Memory B cell (primary cell): Measurements from ENCODE around the gene HSD17B4.
A peak's percentile ranks its signal among the peaks of the same experiment; 100 is the strongest.
"Not testable (repeated sequence)": the region's sequence is repeated elsewhere in the genome, so short reads cannot be mapped to it uniquely, and the experiment has no call there.

ENCODE experiments used
- ATAC-seq: fragments of 150-1000 bp; cut with Tn5 transposase; 2 replicates; pipeline ENCODE4 v1.10.0; 2021; ENCODE audit warnings: low read depth, mild to moderate bottlenecking, moderate library complexity
- DNase-seq, 2 donors: peaks; one replicate each; pipeline ENCODE4 v3.0.0; 2022; ENCODE audit warnings: low spot score in 2 of 2
- H3K27ac Mint-ChIP-seq: one replicate; pipeline ENCODE4 v1.8.0; 2022; ENCODE audit warnings: mild to moderate bottlenecking, moderate library complexity, mixed read lengths
- H3K27me3 Mint-ChIP-seq: one replicate; pipeline ENCODE4 v1.8.0; 2022; ENCODE audit warnings: mixed read lengths
- H3K36me3 Mint-ChIP-seq: one replicate; pipeline ENCODE4 v1.8.0; 2022; ENCODE audit warnings: mild to moderate bottlenecking, mixed read lengths
- H3K4me1 Mint-ChIP-seq: one replicate; pipeline ENCODE4 v1.8.0; 2022; ENCODE audit warnings: mixed read lengths
- H3K4me3 Mint-ChIP-seq: one replicate; pipeline ENCODE4 v1.8.0; 2022; ENCODE audit warnings: mild to moderate bottlenecking, moderate library complexity, mixed read lengths
- H3K9me3 Mint-ChIP-seq: one replicate; pipeline ENCODE4 v1.8.0; 2022; ENCODE audit warnings: mixed read lengths

Gene HSD17B4

GRCh38 chr5:119452373-119453039 is at the start of gene HSD17B4:
Gene HSD17B4 (plus strand): TSS chr5:119452497. CDS start chr5:119452576, 79 bp downstream.
- no peaks in the 10 kb centered on the region for H3K27me3 Mint-ChIP-seq
- peaks cover 12% of the 10 kb centered on the region for H3K4me1 Mint-ChIP-seq
- H3K9me3 Mint-ChIP-seq, result no peaks in the 10 kb centered on the region
- peaks cover 5% of the 10 kb centered on the region for H3K36me3 Mint-ChIP-seq
- H3K27ac Mint-ChIP-seq, result peak within 1 kb of the TSS; percentile 79
- ATAC-seq (peak; percentile 92), DNase-seq (peak; percentile 73 to 81)
- peak within 1 kb of the TSS; percentile 92 for H3K4me3 Mint-ChIP-seq

- Mint-ChIP-seq H3K9me3 (no peaks in the 10 kb centered on the region), H3K4me1 (peaks cover 37% of the 10 kb centered on the region), H3K27ac (peak overlapping the region; percentile 62), H3K27me3 (no peaks in the 10 kb centered on the region), H3K36me3 (no peaks in the 10 kb centered on the region), H3K4me3 (no peak overlapping the region)
- ATAC-seq, result no peak
- no peak for DNase-seq
These were observed 49.7 kb upstream of the HSD17B4 start for GRCh38 chr5:119402555-119402954.

- Mint-ChIP-seq H3K9me3 (no peaks in the 10 kb centered on the region), H3K27me3 (no peaks in the 10 kb centered on the region), H3K36me3 (no peaks in the 10 kb centered on the region), H3K4me1 (peaks cover 35% of the 10 kb centered on the region), H3K27ac (peak overlapping the region; percentile 80), H3K4me3 (peak overlapping the region; percentile 4)
- DNase-seq, result no peak
- ATAC-seq, result peak; percentile 71
These were observed 48.3 kb upstream of the HSD17B4 start for GRCh38 chr5:119404033-119404432.

GRCh38 chr5:119405419-119405818 is 46.9 kb upstream of the HSD17B4 start:
- peak overlapping the region; percentile 67 for H3K27ac Mint-ChIP-seq

GRCh38 chr5:119406551-119407110 is 45.7 kb upstream of the HSD17B4 start:
- Mint-ChIP-seq H3K27ac (no peak overlapping the region), H3K27me3 (no peaks in the 10 kb centered on the region), H3K36me3 (no peaks in the 10 kb centered on the region), H3K4me3 (no peak overlapping the region), H3K9me3 (no peaks in the 10 kb centered on the region), H3K4me1 (peaks cover 50% of the 10 kb centered on the region)
- no peak for DNase-seq
- no peak for ATAC-seq

More at GRCh38 chr5:119405419-119405818, 46.9 kb upstream of the HSD17B4 start:
- Mint-ChIP-seq H3K9me3 (no peaks in the 10 kb centered on the region), H3K4me1 (peaks cover 40% of the 10 kb centered on the region), H3K27me3 (no peaks in the 10 kb centered on the region), H3K4me3 (no peak overlapping the region), H3K36me3 (no peaks in the 10 kb centered on the region)
- ATAC-seq, result no peak
- DNase-seq, result no peak

GRCh38 chr5:119409235-119409815 is 43.0 kb upstream of the HSD17B4 start:
- no peaks in the 10 kb centered on the region for H3K27me3 Mint-ChIP-seq
- H3K36me3 Mint-ChIP-seq, result no peaks in the 10 kb centered on the region
- peaks cover 52% of the 10 kb centered on the region for H3K4me1 Mint-ChIP-seq
- H3K27ac Mint-ChIP-seq, result peak overlapping the region; percentile 46
- ATAC-seq (no peak), DNase-seq (no peak)
- H3K4me3 Mint-ChIP-seq, result no peak overlapping the region
- H3K9me3 Mint-ChIP-seq, result no peaks in the 10 kb centered on the region

GRCh38 chr5:119410448-119411159 is 41.7 kb upstream of the HSD17B4 start:
- no peaks in the 10 kb centered on the region for H3K27me3 Mint-ChIP-seq
- no peak for DNase-seq
- H3K36me3 Mint-ChIP-seq, result peaks cover 2% of the 10 kb centered on the region
- peaks cover 57% of the 10 kb centered on the region for H3K4me1 Mint-ChIP-seq
- H3K27ac Mint-ChIP-seq, result peak overlapping the region; percentile 46
- peak overlapping the region; percentile 21 for H3K4me3 Mint-ChIP-seq
- no peak for ATAC-seq
- H3K9me3 Mint-ChIP-seq, result peaks cover 1% of the 10 kb centered on the region

GRCh38 chr5:119411361-119412278 is 40.7 kb upstream of the HSD17B4 start:
- Mint-ChIP-seq H3K4me1 (peaks cover 50% of the 10 kb centered on the region), H3K27ac (peak overlapping the region; percentile 89)
- peak; percentile 35 to 59 for DNase-seq

GRCh38 chr5:119412279-119413227 is 39.7 kb upstream of the HSD17B4 start:
- peaks cover 3% of the 10 kb centered on the region for H3K9me3 Mint-ChIP-seq
- H3K27me3 Mint-ChIP-seq, result no peaks in the 10 kb centered on the region
- H3K4me1 Mint-ChIP-seq, result peaks cover 52% of the 10 kb centered on the region
- peak overlapping the region; percentile 92 for H3K4me3 Mint-ChIP-seq
- peak overlapping the region; percentile 95 for H3K27ac Mint-ChIP-seq
- peaks cover 2% of the 10 kb centered on the region for H3K36me3 Mint-ChIP-seq
- ATAC-seq (no peak), DNase-seq (no peak)

More at GRCh38 chr5:119411361-119412278, 40.7 kb upstream of the HSD17B4 start:
- Mint-ChIP-seq H3K9me3 (peaks cover 1% of the 10 kb centered on the region), H3K4me3 (peak overlapping the region; percentile 92), H3K36me3 (peaks cover 2% of the 10 kb centered on the region), H3K27me3 (no peaks in the 10 kb centered on the region)
- ATAC-seq, result peak; percentile 57

- Mint-ChIP-seq H3K27ac (peak overlapping the region; percentile 95), H3K4me3 (peak overlapping the region; percentile 60), H3K4me1 (peaks cover 57% of the 10 kb centered on the region)
- H3K9me3 Mint-ChIP-seq, H3K27me3 Mint-ChIP-seq, H3K36me3 Mint-ChIP-seq: not testable (repeated sequence)
- peak; percentile 87 for ATAC-seq
- peak; percentile 32 to 66 for DNase-seq
These were observed 38.1 kb upstream of the HSD17B4 start for GRCh38 chr5:119414124-119414734.

- DNase-seq (no peak), ATAC-seq (no peak)
- Mint-ChIP-seq H3K36me3 (peaks cover 2% of the 10 kb centered on the region), H3K27me3 (no peaks in the 10 kb centered on the region), H3K4me1 (peaks cover 42% of the 10 kb centered on the region), H3K27ac (peak overlapping the region; percentile 29), H3K4me3 (peak overlapping the region; percentile 37), H3K9me3 (peaks cover 3% of the 10 kb centered on the region)
These were observed 34.2 kb upstream of the HSD17B4 start for GRCh38 chr5:119417891-119418605.
